ENCODE measurements around the gene RALY.

Gene RALY

GRCh38 chr20:33976959-33977358 lies 16.8 kb upstream of the RALY start:
- TF ChIP-seq CTCF (IDR thresholded peaks at IDR 0.05; ENCODE audit: insufficient read depth, low read depth, low read length, missing control alignments) = no peak
- H3K4me3 ChIP-seq (ENCODE audit: low read length) = no peak overlapping the region

GRCh38 chr20:33977535-33977934 lies 16.2 kb upstream of the RALY start:
- no peak for DNase-seq (ENCODE audit: low read depth)

More at GRCh38 chr20:33976959-33977358, 16.8 kb upstream of the RALY start:
- DNase-seq (ENCODE audit: low read depth) = no peak

GRCh38 chr20:33979094-33979493 lies 14.6 kb upstream of the RALY start:
- H3K4me3 ChIP-seq (ENCODE audit: low read length) = no peak overlapping the region
- no peak for TF ChIP-seq CTCF (IDR thresholded peaks at IDR 0.05; ENCODE audit: insufficient read depth, low read depth, low read length, missing control alignments)
- DNase-seq (ENCODE audit: low read depth) = peak; percentile 5

More at GRCh38 chr20:33977535-33977934, 16.2 kb upstream of the RALY start:
- TF ChIP-seq CTCF (IDR thresholded peaks at IDR 0.05; ENCODE audit: insufficient read depth, low read depth, low read length, missing control alignments) = no peak
- no peak overlapping the region for H3K4me3 ChIP-seq (ENCODE audit: low read length)

GRCh38 chr20:33981347-33981746 lies 12.4 kb upstream of the RALY start:
- DNase-seq (ENCODE audit: low read depth) = no peak
- H3K4me3 ChIP-seq (ENCODE audit: low read length) = no peak overlapping the region
- TF ChIP-seq CTCF (IDR thresholded peaks at IDR 0.05; ENCODE audit: insufficient read depth, low read depth, low read length, missing control alignments) = no peak

- no peak for TF ChIP-seq CTCF (IDR thresholded peaks at IDR 0.05; ENCODE audit: insufficient read depth, low read depth, low read length, missing control alignments)
- no peak for DNase-seq (ENCODE audit: low read depth)
- no peak overlapping the region for H3K4me3 ChIP-seq (ENCODE audit: low read length)
These were observed 11.7 kb upstream of the RALY start for GRCh38 chr20:33981964-33982363.

- DNase-seq (ENCODE audit: low read depth) = no peak
- no peak overlapping the region for H3K4me3 ChIP-seq (ENCODE audit: low read length)
- TF ChIP-seq CTCF (IDR thresholded peaks at IDR 0.05; ENCODE audit: insufficient read depth, low read depth, low read length, missing control alignments) = no peak
These were observed 10.3 kb upstream of the RALY start for GRCh38 chr20:33983371-33983770.

GRCh38 chr20:33984182-33984719 lies 9.5 kb upstream of the RALY start:
- no peak for TF ChIP-seq CTCF (IDR thresholded peaks at IDR 0.05; ENCODE audit: insufficient read depth, low read depth, low read length, missing control alignments)
- no peak overlapping the region for H3K4me3 ChIP-seq (ENCODE audit: low read length)
- DNase-seq (ENCODE audit: low read depth) = no peak
